ENCODE results near the gene VWC2. TPM values are rescaled to one million over a fixed set of nuclear protein-coding genes. Genes with fewer than 3 reads are reported as not detected.
A peak's percentile ranks its signal among the peaks of the same experiment; 100 is the strongest.

VWC2 gene
- total RNA-seq, 2 donors from 2014 or later, result not detected

DNA sequence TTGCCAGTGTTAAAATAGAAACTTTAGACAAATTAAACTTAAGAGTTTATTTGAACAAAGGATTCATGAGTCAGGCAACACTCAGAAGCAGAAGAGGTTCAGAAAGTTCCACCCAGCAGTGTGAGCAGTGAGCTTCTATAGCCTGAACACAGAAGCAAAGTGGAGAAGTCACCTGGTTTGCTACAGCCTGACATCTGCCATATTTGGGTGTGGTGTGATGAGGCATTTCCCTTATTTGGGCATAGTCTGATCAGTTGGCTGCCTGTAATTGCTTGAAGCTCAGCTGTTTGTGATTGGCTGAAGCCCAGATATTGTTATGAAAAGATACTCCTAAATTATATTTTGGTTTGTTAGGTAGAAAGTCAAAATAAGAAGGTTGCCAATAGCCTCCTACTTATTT, 39.1 kb downstream of the VWC2 start:
- TF ChIP-seq, protein P1, sequence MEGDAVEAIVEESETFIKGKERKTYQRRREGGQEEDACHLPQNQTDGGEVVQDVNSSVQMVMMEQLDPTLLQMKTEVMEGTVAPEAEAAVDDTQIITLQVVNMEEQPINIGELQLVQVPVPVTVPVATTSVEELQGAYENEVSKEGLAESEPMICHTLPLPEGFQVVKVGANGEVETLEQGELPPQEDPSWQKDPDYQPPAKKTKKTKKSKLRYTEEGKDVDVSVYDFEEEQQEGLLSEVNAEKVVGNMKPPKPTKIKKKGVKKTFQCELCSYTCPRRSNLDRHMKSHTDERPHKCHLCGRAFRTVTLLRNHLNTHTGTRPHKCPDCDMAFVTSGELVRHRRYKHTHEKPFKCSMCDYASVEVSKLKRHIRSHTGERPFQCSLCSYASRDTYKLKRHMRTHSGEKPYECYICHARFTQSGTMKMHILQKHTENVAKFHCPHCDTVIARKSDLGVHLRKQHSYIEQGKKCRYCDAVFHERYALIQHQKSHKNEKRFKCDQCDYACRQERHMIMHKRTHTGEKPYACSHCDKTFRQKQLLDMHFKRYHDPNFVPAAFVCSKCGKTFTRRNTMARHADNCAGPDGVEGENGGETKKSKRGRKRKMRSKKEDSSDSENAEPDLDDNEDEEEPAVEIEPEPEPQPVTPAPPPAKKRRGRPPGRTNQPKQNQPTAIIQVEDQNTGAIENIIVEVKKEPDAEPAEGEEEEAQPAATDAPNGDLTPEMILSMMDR (IDR thresholded peaks at IDR 0.05), result no peak
- no peak for TF ChIP-seq POLR2A (IDR thresholded peaks at IDR 0.05)
- Histone ChIP-seq H3K27me3 (no peaks in the 10 kb centered on the region), H3K27ac (no peak overlapping the region), H3K4me1 (no peaks in the 10 kb centered on the region), H3K9me3 (no peaks in the 10 kb centered on the region), H3K4me3 (no peak overlapping the region), H3K36me3 (replicated peaks in 1 of 2; ENCODE audit: insufficient read depth in 1 of 2, low read depth in 2 of 2) (no peaks in the 10 kb centered on the region)
- DNase-seq (no peak), ATAC-seq (no peak)
- intact Hi-C loops (cut with DNase I), result no loop called here

DNA sequence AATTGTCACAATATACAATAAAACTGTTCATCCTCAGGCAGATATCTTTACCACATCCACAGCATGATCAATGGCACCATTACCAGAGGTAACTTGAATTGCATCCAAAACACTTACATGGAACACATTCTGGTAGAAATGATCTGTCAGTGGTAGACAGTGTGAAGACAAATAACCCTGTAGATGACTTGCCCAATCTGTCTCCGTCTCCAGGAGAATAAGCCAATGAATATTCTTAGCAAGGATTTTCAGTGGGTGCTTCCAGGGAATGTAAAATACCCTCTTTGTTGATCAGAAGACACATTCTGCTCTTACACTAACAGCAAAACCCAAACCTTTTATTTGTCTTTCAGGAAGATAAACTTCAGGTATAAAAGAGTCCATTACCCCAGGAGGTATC, 43.8 kb downstream of the VWC2 start:
- H3K27ac ChIP-seq, result no peak overlapping the region
- no peaks in the 10 kb centered on the region for H3K36me3 ChIP-seq (replicated peaks in 1 of 2; ENCODE audit: insufficient read depth in 1 of 2, low read depth in 2 of 2)
- ATAC-seq (no peak), DNase-seq (no peak)
- H3K27me3 ChIP-seq, result no peaks in the 10 kb centered on the region
- TF ChIP-seq, protein P1 (IDR thresholded peaks at IDR 0.05), result no peak
- TF ChIP-seq POLR2A (IDR thresholded peaks at IDR 0.05), result no peak
- WGBS, 2 donors, result 59 to 79% methylated on average over 1 of the region's 1 CpG
- intact Hi-C loops (cut with DNase I), result no loop called here
- no peaks in the 10 kb centered on the region for H3K4me1 ChIP-seq
- no peaks in the 10 kb centered on the region for H3K9me3 ChIP-seq
- no peak overlapping the region for H3K4me3 ChIP-seq

DNA sequence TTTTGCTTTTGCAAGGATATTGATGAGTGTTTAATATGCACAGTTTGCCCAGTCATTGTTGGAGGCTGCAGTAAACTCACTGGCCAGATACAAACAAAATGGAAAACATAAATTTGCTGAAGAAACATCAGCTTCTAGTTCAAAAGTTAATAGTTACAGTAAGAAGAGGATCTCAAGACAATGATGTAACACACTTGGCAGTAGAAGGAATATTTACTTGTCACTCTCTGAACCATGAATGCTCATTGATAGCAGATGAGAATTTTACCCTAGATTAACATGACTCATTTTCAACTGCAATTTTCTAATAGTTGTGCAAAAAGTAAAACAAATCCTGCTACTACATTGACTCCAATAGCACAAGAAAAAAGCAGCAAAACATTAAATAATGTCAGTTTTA, 47.7 kb downstream of the VWC2 start:
- peaks cover 5% of the 10 kb centered on the region for H3K4me1 ChIP-seq
- no peak overlapping the region for H3K4me3 ChIP-seq
- H3K36me3 ChIP-seq (replicated peaks in 1 of 2; ENCODE audit: insufficient read depth in 1 of 2, low read depth in 2 of 2), result no peaks in the 10 kb centered on the region
- no peaks in the 10 kb centered on the region for H3K27me3 ChIP-seq
- ATAC-seq (no peak), DNase-seq (no peak)
- no peaks in the 10 kb centered on the region for H3K9me3 ChIP-seq
- no peak overlapping the region for H3K27ac ChIP-seq
- intact Hi-C loops (cut with DNase I), result no loop called here
- TF ChIP-seq POLR2A (IDR thresholded peaks at IDR 0.05), result no peak
- TF ChIP-seq, protein P1 (IDR thresholded peaks at IDR 0.05), result no peak

DNA sequence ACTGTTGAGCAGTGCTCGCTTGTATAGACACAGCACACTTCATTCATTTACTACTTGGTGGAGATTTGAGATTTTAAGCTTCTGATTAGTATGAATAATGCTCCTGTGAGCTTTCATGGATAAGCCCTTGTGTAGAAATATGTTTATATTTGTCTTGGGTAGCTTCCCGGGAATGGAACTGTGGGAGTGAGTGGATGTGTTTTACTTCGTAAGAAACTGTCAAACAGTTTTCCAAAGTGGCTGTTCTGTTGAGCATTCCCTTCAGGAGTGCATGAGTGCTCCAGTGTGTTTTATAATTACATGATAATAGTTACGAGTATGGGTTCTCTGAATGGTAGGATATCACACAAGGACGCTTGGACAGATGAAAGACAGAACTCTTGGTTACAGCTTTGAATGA, 49.4 kb downstream of the VWC2 start:
- ATAC-seq, result no peak
- H3K4me3 ChIP-seq, result no peak overlapping the region
- H3K4me1 ChIP-seq, result peaks cover 5% of the 10 kb centered on the region
- no peaks in the 10 kb centered on the region for H3K27me3 ChIP-seq
- H3K27ac ChIP-seq, result no peak overlapping the region
- intact Hi-C loops (cut with DNase I), result no loop called here
- peak in 1 of 4 donors; percentile 17 for DNase-seq
- no peaks in the 10 kb centered on the region for H3K36me3 ChIP-seq (replicated peaks in 1 of 2; ENCODE audit: insufficient read depth in 1 of 2, low read depth in 2 of 2)
- TF ChIP-seq POLR2A (IDR thresholded peaks at IDR 0.05), result no peak
- TF ChIP-seq, protein P1 (IDR thresholded peaks at IDR 0.05), result no peak
- no peaks in the 10 kb centered on the region for H3K9me3 ChIP-seq
- 19 to 33% methylated on average over 5 of the region's 5 CpGs for WGBS, 2 donors

DNA sequence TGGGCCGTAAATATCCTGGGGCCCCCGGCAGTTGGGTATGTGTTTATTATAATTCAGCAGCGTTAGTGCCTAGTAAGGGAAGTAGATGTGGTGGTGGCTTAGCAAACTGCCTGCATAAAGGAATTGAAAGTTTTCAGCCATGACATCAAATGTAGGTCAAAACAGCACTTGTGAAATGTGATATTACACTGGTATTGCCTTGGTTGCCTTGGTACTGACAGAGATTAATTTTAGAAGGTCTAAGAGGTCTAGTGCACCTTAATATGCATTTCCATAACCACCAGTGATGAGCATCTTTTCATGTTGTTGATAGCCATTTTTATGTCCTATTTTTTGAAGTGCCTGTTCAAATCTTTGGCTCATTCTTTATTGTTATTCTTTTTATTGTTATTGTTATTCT, 50.1 kb downstream of the VWC2 start:
- WGBS, 2 donors, result 90% methylated on average over 3 of the region's 3 CpGs
- no peak for DNase-seq
- no peak for ATAC-seq
- H3K27me3 ChIP-seq, result no peaks in the 10 kb centered on the region
- intact Hi-C loops (cut with DNase I), result no loop called here
- H3K36me3 ChIP-seq (replicated peaks in 1 of 2; ENCODE audit: insufficient read depth in 1 of 2, low read depth in 2 of 2), result no peaks in the 10 kb centered on the region
- H3K4me3 ChIP-seq, result no peak overlapping the region
- H3K9me3 ChIP-seq, result no peaks in the 10 kb centered on the region
- no peak overlapping the region for H3K27ac ChIP-seq
- peaks cover 5% of the 10 kb centered on the region for H3K4me1 ChIP-seq
- no peak for TF ChIP-seq POLR2A (IDR thresholded peaks at IDR 0.05)
- TF ChIP-seq, protein P1 (IDR thresholded peaks at IDR 0.05), result no peak

Measured in body of pancreas (tissue), 4 donors.